ENCODE data around the gene BTNL9. TPM values are rescaled to one million over a fixed set of nuclear protein-coding genes. Genes with fewer than 3 reads are reported as not detected.

The BTNL9 gene
- total and polyA plus RNA-seq, 2 of the 8 experiments (the other 6 are each of a cell fraction or from before 2014, with no cell fraction given): 0.23 to 0.89 TPM

GRCh38 chr5:181037365-181037861, 2.7 kb upstream of the BTNL9 start:
- Histone ChIP-seq H3K14ac (ENCODE audit: insufficient read length) (no peak overlapping the region), H3K4me2 (ENCODE audit: insufficient read depth in 1 of 2, low read depth in 2 of 2, low read length in 2 of 2) (no peak overlapping the region), H3K4me1 (replicated peaks in 1 of 4; ENCODE audit: control insufficient read depth in 3 of 4, insufficient read depth in 4 of 4, low read length in 3 of 4) (peaks cover 0 to 13% (median 8%) of the 10 kb centered on the region in 4 experiments; a peak in 5 of 7 replicates), H4K8ac (ENCODE audit: extremely low read depth, insufficient read depth, low read length) (no peak overlapping the region; the same call in 1 of the 2 replicates), H2AK5ac (ENCODE audit: low read depth, low read length) (no peak overlapping the region), H3K27ac (ENCODE audit: low read depth, low read length) (no peak overlapping the region), H4K5ac (ENCODE audit: insufficient read length, low read depth, low read length) (no peak overlapping the region), H3K23me2 (ENCODE audit: low read depth, low read length) (no peaks in the 10 kb centered on the region), H3K36me3 (ENCODE audit: control insufficient read depth in 2 of 4, insufficient read depth in 4 of 4, low read length in 3 of 4) (no peaks in the 10 kb centered on the region), H2BK5ac (ENCODE audit: low read depth, low read length) (no peak overlapping the region), H3K27me3 (replicated peaks in 1 of 4; ENCODE audit: control insufficient read depth in 3 of 4, extremely low read depth in 1 of 4, insufficient read depth in 3 of 4, low read length in 3 of 4) (no peaks in the 10 kb centered on the region; a peak in 1 of 7 replicates), H4K20me1 (replicated peaks in 1 of 2; ENCODE audit: control insufficient read depth in 1 of 2, insufficient read depth in 2 of 2, low read length in 2 of 2) (no peaks in the 10 kb centered on the region), H3K79me1 (ENCODE audit: low read depth, low read length) (no peaks in the 10 kb centered on the region), H3K18ac (ENCODE audit: extremely low read depth, low read length) (no peak overlapping the region), H2BK12ac (ENCODE audit: low read depth, low read length) (no peak overlapping the region), H4K91ac (replicated peaks; ENCODE audit: insufficient read length, low read length) (no peak overlapping the region), H3K9ac (replicated peaks in 1 of 4; ENCODE audit: extremely low read depth in 1 of 4, low read depth in 3 of 4, low read length in 3 of 4) (no peak overlapping the region), H3K56ac (replicated peaks; ENCODE audit: insufficient read length, low read depth, low read length) (no peak overlapping the region), H3K4me3 (ENCODE audit: extremely low read depth in 1 of 4, insufficient read depth in 2 of 4, low read depth in 3 of 4, low read length in 4 of 4) (no peak overlapping the region), H3K4ac (replicated peaks; ENCODE audit: insufficient read length, low read depth, low read length) (no peak overlapping the region), H3K79me2 (ENCODE audit: control insufficient read depth in 1 of 2, insufficient read depth in 2 of 2, low read length in 2 of 2) (no peaks in the 10 kb centered on the region), H2BK120ac (replicated peaks; ENCODE audit: low read depth, low read length) (no peak overlapping the region), H3K23ac (ENCODE audit: insufficient read length) (no peak overlapping the region), H3K9me3 (ENCODE audit: insufficient read depth in 2 of 2, low read depth in 1 of 2, low read length in 1 of 2) (peaks cover 2 to 8% of the 10 kb centered on the region in 2 experiments; a peak in 2 of 4 replicates), H2BK15ac (ENCODE audit: low read length) (no peak overlapping the region), H2BK20ac (ENCODE audit: low read length) (no peak overlapping the region), H2AFZ (ENCODE audit: low read length) (no peak overlapping the region)
- POLR2A ChIA-PET (ENCODE audit: partially characterized antibody): interaction anchor here (0.6 to 2.6 kb wide), 3 partner anchors 9 to 178 kb away, joined by 3 to 11 read pairs (median 3); no protein-coding TSS in a partner anchor
- DNase-seq (ENCODE audit: low read depth in 1 of 2, low spot score in 2 of 2): peak in 1 of 2 experiments; percentile 48
- CTCF ChIA-PET (ENCODE audit: partially characterized antibody): interaction anchor here (1.4 kb wide), 1 partner anchor 11 kb away, joined by 9 read pairs; no protein-coding TSS in a partner anchor
- FAIRE-seq: no peak
- 78% methylated on average over 4 of the region's 4 CpGs; no CpG with 5 or more reads in 1 of the 2 experiments for WGBS, 2 experiments (ENCODE audit: extremely low coverage in 1 of 2, insufficient coverage in 1 of 2, insufficient read length in 1 of 2, insufficient replicate concordance in 2 of 2, low coverage in 1 of 2, low lambda C conversion rate in 2 of 2, missing lambda C conversion rate in 1 of 2)
- TF ChIP-seq EZH2 (IDR thresholded peaks at IDR 0.05; ENCODE audit: low read depth, low read length, severe bottlenecking): no peak
- no peak for TF ChIP-seq TCF12 (IDR thresholded peaks at IDR 0.05; ENCODE audit: low read depth, low read length)
- peak in 1 of 2 experiments; percentile 16; a peak in 1 of 4 replicates for TF ChIP-seq RAD21 (IDR thresholded peaks at IDR 0.05 in 1 of 2, conservative IDR thresholded peaks at IDR 0.05 in 1 of 2; ENCODE audit: low read depth in 2 of 2, low read length in 2 of 2)
- no peak for TF ChIP-seq CBX8 (IDR thresholded peaks at IDR 0.05; ENCODE audit: borderline replicate concordance, low read depth, low read length)
- peak in 1 of 3 experiments; percentile 6; a peak in 1 of 4 replicates for TF ChIP-seq CTCF (IDR thresholded peaks at IDR 0.05; ENCODE audit: control extremely low read depth in 1 of 3, insufficient read depth in 1 of 3, low read depth in 1 of 3, low read length in 3 of 3)
- TF ChIP-seq TBP (IDR thresholded peaks at IDR 0.05; ENCODE audit: low read depth, low read length): peak; percentile 47; the same call in 1 of the 2 replicates
- no peak for TF ChIP-seq BCL11A (IDR thresholded peaks at IDR 0.05; ENCODE audit: low read depth in 2 of 2, low read length in 2 of 2)
